ENCODE data around the gene MLXIPL. TPM values are rescaled to one million over a fixed set of nuclear protein-coding genes. Genes with fewer than 3 reads are reported as not detected.

The MLXIPL gene
- total RNA-seq, 1 experiment from 2014 or later = 19.8 TPM

- Mint-ChIP-seq H3K27ac (ENCODE audit: unreplicated experiment) (no peak overlapping the region), H3K27me3 (ENCODE audit: insufficient read depth, unreplicated experiment) (peaks cover 3% of the 10 kb centered on the region), H3K4me3 (ENCODE audit: unreplicated experiment) (peak overlapping the region; percentile 88), H3K9me3 (ENCODE audit: unreplicated experiment) (no peaks in the 10 kb centered on the region), H3K4me1 (ENCODE audit: low read depth, unreplicated experiment) (peaks cover 8% of the 10 kb centered on the region), H3K36me3 (ENCODE audit: insufficient read depth, unreplicated experiment) (peaks cover 4% of the 10 kb centered on the region)
- intact Hi-C loops (cut with micrococcal nuclease; ENCODE audit: unreplicated experiment) = loop anchor here (1.0 to 5.0 kb wide), 2 partner anchors 46 to 93 kb away; partner anchors contain the start of genes STX1A and TBL2
- H3K36me3 ChIP-seq (ENCODE audit: control insufficient read depth, insufficient read depth, low read length) = no peaks in the 10 kb centered on the region
- peak overlapping the region; percentile 98 for H3K4me3 ChIP-seq (ENCODE audit: low read depth, low read length)
- H3K4me1 ChIP-seq = peaks cover 23% of the 10 kb centered on the region
- H3K27me3 ChIP-seq (replicated peaks; ENCODE audit: control insufficient read depth, insufficient read depth, low read length) = no peaks in the 10 kb centered on the region
- DNase-seq = no peak
- CTCF ChIA-PET = interaction anchor here (0.6 to 1.7 kb wide), 8 partner anchors 9 to 577 kb away, joined by 3 to 11 read pairs (median 4); no protein-coding TSS in a partner anchor
- TF ChIP-seq CTCF (IDR thresholded peaks at IDR 0.05; ENCODE audit: insufficient read depth in 1 of 2, low read depth in 1 of 2, low read length in 1 of 2, severe bottlenecking in 1 of 2, unreplicated experiment in 1 of 2) = no peak
- H3K9me3 ChIP-seq = no peaks in the 10 kb centered on the region
- no TSS peak for BruUV-seq (replicated peaks)
- POLR2A ChIA-PET = interaction anchor here (1.0 to 1.1 kb wide), 4 partner anchors 12 to 114 kb away, joined by 3 to 4 read pairs (median 3); partner anchors contain the start of gene ABHD11
These were observed 313 bp upstream of the MLXIPL start for GRCh38 chr7:73624669-73625001.

GRCh38 chr7:73622909-73623797 is 1.2 kb downstream of the MLXIPL start:
- no peak for TF ChIP-seq CTCF (IDR thresholded peaks at IDR 0.05; ENCODE audit: insufficient read depth in 1 of 2, low read depth in 1 of 2, low read length in 1 of 2, severe bottlenecking in 1 of 2, unreplicated experiment in 1 of 2)
- Mint-ChIP-seq H3K36me3 (ENCODE audit: insufficient read depth, unreplicated experiment) (peaks cover 6% of the 10 kb centered on the region), H3K27me3 (ENCODE audit: insufficient read depth, unreplicated experiment) (no peaks in the 10 kb centered on the region), H3K9me3 (ENCODE audit: unreplicated experiment) (no peaks in the 10 kb centered on the region), H3K27ac (ENCODE audit: unreplicated experiment) (no peak overlapping the region), H3K4me3 (ENCODE audit: unreplicated experiment) (peak overlapping the region; percentile 88), H3K4me1 (ENCODE audit: low read depth, unreplicated experiment) (peaks cover 8% of the 10 kb centered on the region)
- TSS peak; percentile 60 for BruUV-seq (replicated peaks)
- peaks cover 18% of the 10 kb centered on the region for H3K4me1 ChIP-seq
- no peaks in the 10 kb centered on the region for H3K36me3 ChIP-seq (ENCODE audit: control insufficient read depth, insufficient read depth, low read length)
- intact Hi-C loops (cut with micrococcal nuclease; ENCODE audit: unreplicated experiment) = loop anchor here (5.0 kb wide), 1 partner anchor 94 kb away; the partner anchor contains the start of gene STX1A
- ChIA-PET CTCF (interaction anchor here (1.0 kb wide), 1 partner anchor 10 kb away, joined by 3 read pairs; no protein-coding TSS in a partner anchor), POLR2A (no interaction called here)
- no peaks in the 10 kb centered on the region for H3K9me3 ChIP-seq
- peak; percentile 56 to 64 for DNase-seq
- no peaks in the 10 kb centered on the region for H3K27me3 ChIP-seq (replicated peaks; ENCODE audit: control insufficient read depth, insufficient read depth, low read length)
- peak overlapping the region; percentile 98 for H3K4me3 ChIP-seq (ENCODE audit: low read depth, low read length)

- intact Hi-C loops (cut with micrococcal nuclease; ENCODE audit: unreplicated experiment) = loop anchor here (5.0 kb wide), 1 partner anchor 95 kb away; the partner anchor contains the start of gene STX1A
- POLR2A ChIA-PET = interaction anchor here (0.6 kb wide), 1 partner anchor 94 kb away, joined by 3 read pairs; no protein-coding TSS in a partner anchor
These were observed 1.8 kb downstream of the MLXIPL start for GRCh38 chr7:73622527-73622908.

More at GRCh38 chr7:73622527-73622908, 1.8 kb downstream of the MLXIPL start:
- no peaks in the 10 kb centered on the region for H3K9me3 Mint-ChIP-seq (ENCODE audit: unreplicated experiment)
- H3K4me1 Mint-ChIP-seq (ENCODE audit: low read depth, unreplicated experiment) = peaks cover 8% of the 10 kb centered on the region
- peaks cover 18% of the 10 kb centered on the region for H3K4me1 ChIP-seq
- no peaks in the 10 kb centered on the region for H3K36me3 ChIP-seq (ENCODE audit: control insufficient read depth, insufficient read depth, low read length)
- no peak for DNase-seq
- no peak overlapping the region for H3K27ac Mint-ChIP-seq (ENCODE audit: unreplicated experiment)
- H3K27me3 ChIP-seq (replicated peaks; ENCODE audit: control insufficient read depth, insufficient read depth, low read length) = no peaks in the 10 kb centered on the region
- H3K4me3 Mint-ChIP-seq (ENCODE audit: unreplicated experiment) = peak overlapping the region; percentile 88
- no TSS peak for BruUV-seq (replicated peaks)
- CTCF ChIA-PET = interaction anchor here (1.0 kb wide), 1 partner anchor 9 kb away, joined by 3 read pairs; no protein-coding TSS in a partner anchor
- H3K27me3 Mint-ChIP-seq (ENCODE audit: insufficient read depth, unreplicated experiment) = no peaks in the 10 kb centered on the region
- no peaks in the 10 kb centered on the region for H3K9me3 ChIP-seq
- no peak for TF ChIP-seq CTCF (IDR thresholded peaks at IDR 0.05; ENCODE audit: insufficient read depth in 1 of 2, low read depth in 1 of 2, low read length in 1 of 2, severe bottlenecking in 1 of 2, unreplicated experiment in 1 of 2)
- H3K4me3 ChIP-seq (ENCODE audit: low read depth, low read length) = peak overlapping the region; percentile 98
- peaks cover 6% of the 10 kb centered on the region for H3K36me3 Mint-ChIP-seq (ENCODE audit: insufficient read depth, unreplicated experiment)
